Spleen (tissue), 11 donors: ENCODE data around the gene ZNF547. TPM values are rescaled to one million over a fixed set of nuclear protein-coding genes. Genes with fewer than 3 reads are reported as not detected.

Experiments used
- DNase-seq: peaks from one replicate; pipeline ENCODE4 v3.0.0-alpha.2; 2020
- H3K27ac ChIP-seq, 8 donors: fragments of 200-600 bp; sonication (generic) in 7 of 8; 1 replicate in 4 of 8; 2 replicates in 4 of 8; pipeline versions ENCODE4 v1.5.0 to v1.8.0; 2016 to 2021; ENCODE audit warnings: inconsistent platforms in 4 of 8, mild to moderate bottlenecking in 4 of 8, moderate library complexity in 1 of 8
- H3K27me3 ChIP-seq, 7 donors: fragments of 200-600 bp; sonication (generic) in 6 of 7; replicated peaks in 1 of 7; 1 replicate in 4 of 7; 2 replicates in 3 of 7; pipeline versions ENCODE4 v1.5.0 to v1.8.0; 2016 to 2021; ENCODE audit warnings: inconsistent platforms in 3 of 7, mild to moderate bottlenecking in 1 of 7
- H3K36me3 ChIP-seq, 6 donors: fragments of 200-600 bp; sonication (generic) in 5 of 6; 1 replicate in 4 of 6; 2 replicates in 2 of 6; pipeline versions ENCODE4 v1.5.0 to v1.8.0; 2016 to 2021; ENCODE audit warnings: inconsistent platforms in 2 of 6
- H3K4me1 ChIP-seq, 6 donors: fragments of 200-600 bp; sonication (generic) in 5 of 6; 1 replicate in 3 of 6; 2 replicates in 3 of 6; pipeline versions ENCODE4 v1.5.0 to v1.8.0; 2016 to 2021; ENCODE audit warnings: inconsistent platforms in 3 of 6
- H3K4me3 ChIP-seq, 8 donors: fragments of 200-600 bp; sonication (generic) in 7 of 8; 1 replicate in 4 of 8; 2 replicates in 4 of 8; pipeline versions ENCODE4 v1.5.0 to v1.8.0; 2016 to 2021; ENCODE audit warnings: inconsistent platforms in 4 of 8, mild to moderate bottlenecking in 4 of 8, moderate library complexity in 2 of 8
- H3K9me3 ChIP-seq, 8 donors: fragments of 200-600 bp; sonication (generic) in 7 of 8; 1 replicate in 4 of 8; 2 replicates in 4 of 8; pipeline versions ENCODE4 v1.5.0 to v1.8.0; 2016 to 2021; ENCODE audit warnings: inconsistent platforms in 4 of 8
- POLR2A ChIP-seq, 3 donors: fragments of 450-650 bp; IDR thresholded peaks; one replicate each; pipeline ENCODE4 v1.5.1; 2017; ENCODE audit warnings: antibody characterized with exemption in 3 of 3, mild to moderate bottlenecking in 1 of 3
- POLR2AphosphoS5 ChIP-seq, 3 donors: sonication (generic); formaldehyde crosslinking; IDR thresholded peaks; one replicate each; pipeline ENCODE4 v1.5.1; 2017; ENCODE audit warnings: antibody characterized with exemption in 3 of 3
- WGBS, 5 donors: extraction: QIAGEN DNeasy Blood & Tissue Kit in 3 of 5; methylation state at CpG; one replicate each; pipeline versions ENCODE4 v1.1.5 to v1.1.7; 2013 to 2018; 5-methylcytosine and 5-hydroxymethylcytosine counted together
- intact Hi-C: fragments of 100-400 bp; cut with DNase I; formaldehyde crosslinking; loops from one replicate; pipeline ENCODE4 v1.15.0; 2023; ENCODE audit warnings: low total_unique reads
- polyA plus RNA-seq, 3 donors: library from polyadenylated mRNA; stranded (reverse); fragments of 200-250 nt; gene quantifications; one replicate each; pipeline ENCODE4 v1.2.1, GENCODE V29; 2013
- total RNA-seq, 7 donors: library from RNA; depleted of rRNA in 3 of 7; stranded (reverse); fragments of >200 nt in 3 of 7; fragmentation: NEBNext Ultra II Directional in 4 of 7; extraction: Animal tissue kit (Norgen Biotek cat#: 25700) in 4 of 7; gene quantifications; one replicate each; pipeline versions ENCODE4 v1.1.0 to v1.2.1, GENCODE V29; 2016 to 2021
- TF ChIP-seq, protein P1 (sequence below), 11 experiments: fragments of 200-600 bp in 7 of 11; fragments of 450-650 bp in 4 of 11; sonication (generic) in 4 of 11; IDR thresholded peaks in 8 of 11; conservative IDR thresholded peaks in 3 of 11; 1 replicate in 7 of 11; 2 replicates in 4 of 11; pipeline versions ENCODE4 v1.4.0 to v1.8.0; 2016 to 2021; ENCODE audit warnings: antibody characterized with exemption in 11 of 11, inconsistent platforms in 4 of 11, mild to moderate bottlenecking in 1 of 11
- donor health status: healthy with polysubstance abuse.
- donor health status: DM: no; HTN: no; CAD: no; lungs with moderate emphysema.
- donor health status: DM: no; HTN: no; CAD: no.
- donor health status: Bipolar disorder and iron deficiency.
- donor health status: healthy.
- donor health status: DM: no; HTN: no; CAD: no.
- donor health status: DM: yes; HTN: yes; CAD: no.

The ZNF547 gene
- total and polyA plus RNA-seq, 10 donors = 2.3 to 8.8 (median 4.1) TPM

GRCh38 chr19:57403737-57404563 is 40.6 kb downstream of the ZNF547 start:
- 87 to 98% (median 96%) methylated on average over 2 to 9 of the region's 9 CpGs for WGBS, 5 donors
- Histone ChIP-seq H3K27me3 (no peaks in the 10 kb centered on the region), H3K9me3 (peaks cover 0 to 50% (median 43%) of the 10 kb centered on the region in 8 donors), H3K4me3 (no peak overlapping the region), H3K36me3 (peaks cover under 1 to 38% (median 13%) of the 10 kb centered on the region in 6 donors), H3K4me1 (peaks cover 0 to 5% (median 2%) of the 10 kb centered on the region in 6 donors), H3K27ac (no peak overlapping the region)
- intact Hi-C loops = no loop called here
- TF ChIP-seq, protein P1, sequence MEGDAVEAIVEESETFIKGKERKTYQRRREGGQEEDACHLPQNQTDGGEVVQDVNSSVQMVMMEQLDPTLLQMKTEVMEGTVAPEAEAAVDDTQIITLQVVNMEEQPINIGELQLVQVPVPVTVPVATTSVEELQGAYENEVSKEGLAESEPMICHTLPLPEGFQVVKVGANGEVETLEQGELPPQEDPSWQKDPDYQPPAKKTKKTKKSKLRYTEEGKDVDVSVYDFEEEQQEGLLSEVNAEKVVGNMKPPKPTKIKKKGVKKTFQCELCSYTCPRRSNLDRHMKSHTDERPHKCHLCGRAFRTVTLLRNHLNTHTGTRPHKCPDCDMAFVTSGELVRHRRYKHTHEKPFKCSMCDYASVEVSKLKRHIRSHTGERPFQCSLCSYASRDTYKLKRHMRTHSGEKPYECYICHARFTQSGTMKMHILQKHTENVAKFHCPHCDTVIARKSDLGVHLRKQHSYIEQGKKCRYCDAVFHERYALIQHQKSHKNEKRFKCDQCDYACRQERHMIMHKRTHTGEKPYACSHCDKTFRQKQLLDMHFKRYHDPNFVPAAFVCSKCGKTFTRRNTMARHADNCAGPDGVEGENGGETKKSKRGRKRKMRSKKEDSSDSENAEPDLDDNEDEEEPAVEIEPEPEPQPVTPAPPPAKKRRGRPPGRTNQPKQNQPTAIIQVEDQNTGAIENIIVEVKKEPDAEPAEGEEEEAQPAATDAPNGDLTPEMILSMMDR (IDR thresholded peaks at IDR 0.05 in 8 of 11, conservative IDR thresholded peaks at IDR 0.05 in 3 of 11) = no peak
- TF ChIP-seq POLR2AphosphoS5 (IDR thresholded peaks at IDR 0.05) (no peak), POLR2A (IDR thresholded peaks at IDR 0.05) (no peak)
- no peak for DNase-seq

DNA sequence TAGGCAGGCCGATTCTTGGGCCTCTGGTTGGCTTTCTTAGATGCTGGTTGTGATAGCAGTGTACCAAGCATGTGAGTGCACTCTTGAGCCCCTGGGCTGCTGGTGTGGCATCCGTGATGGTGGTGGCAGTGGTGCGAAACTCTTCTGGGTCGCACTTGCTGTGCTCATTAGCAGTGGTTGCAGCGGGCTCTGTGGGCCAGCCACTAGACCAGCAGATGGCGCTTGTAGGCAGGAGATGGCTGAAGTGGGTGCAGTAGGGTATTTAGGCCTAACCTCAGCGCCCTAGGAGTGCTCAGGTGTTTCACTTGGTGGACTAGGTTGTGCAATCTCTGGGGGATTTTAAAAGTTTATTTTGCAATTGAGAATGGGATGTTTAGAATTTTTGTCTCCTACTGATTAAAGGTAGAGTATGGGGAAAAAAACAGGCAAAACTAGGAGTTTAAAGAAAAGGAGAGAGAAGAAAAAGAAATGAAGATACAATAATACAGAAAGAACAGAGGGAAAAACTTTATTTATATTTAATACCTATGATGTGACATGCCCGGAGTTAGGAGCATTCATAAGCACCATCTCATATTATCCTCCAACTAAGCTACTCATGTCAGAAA is 43.3 kb downstream of the ZNF547 start:
- peak; percentile 86 for DNase-seq
- H3K4me1 ChIP-seq = peaks cover 5 to 18% (median 12%) of the 10 kb centered on the region in 6 donors
- no peaks in the 10 kb centered on the region for H3K27me3 ChIP-seq
- H3K27ac ChIP-seq = no peak overlapping the region
- H3K4me3 ChIP-seq = no peak overlapping the region
- intact Hi-C loops = loop anchor here (5.0 kb wide), 1 partner anchor 746 kb away; the partner anchor contains the start of gene ZNF329
- peaks cover 0 to 24% (median 18%) of the 10 kb centered on the region in 8 donors for H3K9me3 ChIP-seq
- WGBS, 5 donors = 15 to 18% (median 18%) methylated on average over 8 of the region's 8 CpGs
- peaks cover 0 to 15% (median 0%) of the 10 kb centered on the region in 6 donors for H3K36me3 ChIP-seq
- peak in 2 of 3 donors; percentile 36 to 39 for TF ChIP-seq POLR2AphosphoS5 (IDR thresholded peaks at IDR 0.05)
- TF ChIP-seq, protein P1 (IDR thresholded peaks at IDR 0.05 in 8 of 11, conservative IDR thresholded peaks at IDR 0.05 in 3 of 11) = peak; percentile 30 to 80 (median 66)
- no peak for TF ChIP-seq POLR2A (IDR thresholded peaks at IDR 0.05)

- intact Hi-C loops = no loop called here
- TF ChIP-seq POLR2AphosphoS5 (IDR thresholded peaks at IDR 0.05) = peak; percentile 79 to 87 (median 86)
- TF ChIP-seq, protein P1 (IDR thresholded peaks at IDR 0.05 in 8 of 11, conservative IDR thresholded peaks at IDR 0.05 in 3 of 11) = no peak
- Histone ChIP-seq H3K36me3 (peaks cover 0 to 37% (median 29%) of the 10 kb centered on the region in 6 donors), H3K27ac (peak within 1 kb of the TSS in 7 of 8 donors; percentile 32 to 85 (median 69)), H3K9me3 (peaks cover 0 to 14% (median 1%) of the 10 kb centered on the region in 8 donors), H3K27me3 (no peaks in the 10 kb centered on the region), H3K4me1 (peaks cover 12 to 40% (median 25%) of the 10 kb centered on the region in 6 donors), H3K4me3 (peak within 1 kb of the TSS; percentile 91 to 99 (median 96))
- DNase-seq = peak; percentile 97
- 0 to 1% (median 1%) methylated on average over 31 to 55 of the region's 55 CpGs for WGBS, 5 donors
Measured at GRCh38 chr19:57410877-57411671, 47.7 kb downstream of the ZNF547 start, which contains the start of gene ZNF17. Gene ZNF17, plus strand, starts transcription at chr19:57411161. Its CDS starts 2,455 bp downstream, at chr19:57413616.
